Sigmoid colon (tissue), 7 donors: ENCODE results near the gene MAPK8IP3. TPM values are rescaled to one million over a fixed set of nuclear protein-coding genes. Genes with fewer than 3 reads are reported as not detected.

Experiments
- DNase-seq: peaks from one replicate; pipeline ENCODE4 v3.0.0-alpha.2; 2019
- H3K27ac ChIP-seq, 4 donors: fragments of 200-600 bp; sonication (generic); one replicate each; pipeline ENCODE4 v1.5.1; 2016 to 2019; ENCODE audit warnings: mild to moderate bottlenecking in 1 of 4
- H3K27me3 ChIP-seq, 3 donors: fragments of 200-600 bp; sonication (generic); one replicate each; pipeline ENCODE4 v1.5.1; 2019; ENCODE audit warnings: mild to moderate bottlenecking in 1 of 3
- H3K36me3 ChIP-seq, 4 donors: fragments of 200-600 bp; sonication (generic); one replicate each; pipeline ENCODE4 v1.5.1; 2016 to 2019
- H3K4me1 ChIP-seq, 4 donors: fragments of 200-600 bp; sonication (generic); one replicate each; pipeline ENCODE4 v1.5.1; 2017 to 2019
- H3K4me3 ChIP-seq, 4 donors: fragments of 200-600 bp; sonication (generic); one replicate each; pipeline ENCODE4 v1.5.1; 2017 to 2019; ENCODE audit warnings: mild to moderate bottlenecking in 2 of 4, moderate library complexity in 1 of 4
- H3K9me3 ChIP-seq, 4 donors: fragments of 200-600 bp in 3 of 4; sonication (generic) in 3 of 4; one replicate each; pipeline versions ENCODE4 v1.5.1 to v1.6.1; 2013 to 2019
- CTCF ChIP-seq, 4 experiments: fragments of 450-650 bp in 3 of 4; fragments of 200-600 bp in 1 of 4; IDR thresholded peaks; one replicate each; pipeline ENCODE4 v1.5.1; 2016 to 2019; ENCODE audit warnings: antibody characterized with exemption in 4 of 4, mild to moderate bottlenecking in 3 of 4, moderate library complexity in 2 of 4
- EP300 ChIP-seq, 4 donors: sonication (generic); formaldehyde crosslinking; IDR thresholded peaks; one replicate each; pipeline ENCODE4 v1.6.1; 2017; ENCODE audit warnings: antibody characterized with exemption in 4 of 4
- POLR2A ChIP-seq, 2 donors: fragments of 450-650 bp; IDR thresholded peaks; one replicate each; pipeline ENCODE4 v1.6.1; 2016; ENCODE audit warnings: antibody characterized with exemption in 2 of 2, mild to moderate bottlenecking in 2 of 2, moderate library complexity in 2 of 2
- POLR2AphosphoS5 ChIP-seq, 4 donors: sonication (generic); formaldehyde crosslinking; IDR thresholded peaks; one replicate each; pipeline ENCODE4 v1.6.1; 2017; ENCODE audit warnings: antibody characterized with exemption in 4 of 4
- WGBS, 2 donors: extraction: QIAGEN DNeasy Blood & Tissue Kit; methylation state at CpG; one replicate each; pipeline ENCODE4 v1.1.7; 2013; 5-methylcytosine and 5-hydroxymethylcytosine counted together
- intact Hi-C: fragments of 100-400 bp; cut with DNase I; formaldehyde crosslinking; loops from one replicate; pipeline ENCODE4 v1.15.1; 2023
- polyA plus RNA-seq, 3 donors: library from polyadenylated mRNA; stranded (reverse); fragments of 200-250 nt; gene quantifications; one replicate each; pipeline ENCODE4 v1.2.3, GENCODE V29; 2013
- total RNA-seq, 4 donors: library from RNA; depleted of rRNA; stranded (reverse); fragments of >200 nt; gene quantifications; one replicate each; pipeline ENCODE4 v1.1.0, GENCODE V29; 2016
- donor health status: healthy with polysubstance abuse.
- donor health status: Bipolar disorder and iron deficiency.
- donor health status: healthy.

Gene MAPK8IP3
- total and polyA plus RNA-seq, 7 donors, result 3.6 to 80.9 (median 22.4) TPM

- Histone ChIP-seq H3K4me1 (no peaks in the 10 kb centered on the region), H3K9me3 (no peaks in the 10 kb centered on the region), H3K27me3 (no peaks in the 10 kb centered on the region), H3K36me3 (peaks cover 40 to 88% (median 47%) of the 10 kb centered on the region in 4 donors), H3K4me3 (no peak overlapping the region), H3K27ac (no peak overlapping the region)
- 90 to 93% methylated on average over 25 of the region's 25 CpGs for WGBS, 2 donors
- DNase-seq, result no peak
- intact Hi-C loops, result no loop called here
- TF ChIP-seq POLR2AphosphoS5 (IDR thresholded peaks at IDR 0.05) (no peak), CTCF (IDR thresholded peaks at IDR 0.05) (no peak), EP300 (IDR thresholded peaks at IDR 0.05) (no peak), POLR2A (IDR thresholded peaks at IDR 0.05) (no peak)
These were observed 39.3 kb downstream of the MAPK8IP3 start for GRCh38 chr16:1745181-1745899.

GRCh38 chr16:1745900-1746692 is 40.1 kb downstream of the MAPK8IP3 start:
- H3K4me1 ChIP-seq, result no peaks in the 10 kb centered on the region
- peaks cover 40 to 88% (median 53%) of the 10 kb centered on the region in 4 donors for H3K36me3 ChIP-seq
- no peak for DNase-seq
- H3K27ac ChIP-seq, result no peak overlapping the region
- no peak overlapping the region for H3K4me3 ChIP-seq
- no peaks in the 10 kb centered on the region for H3K9me3 ChIP-seq
- no peaks in the 10 kb centered on the region for H3K27me3 ChIP-seq
- intact Hi-C loops, result no loop called here
- WGBS, 2 donors, result 95 to 97% methylated on average over 29 of the region's 29 CpGs
- no peak for TF ChIP-seq POLR2A (IDR thresholded peaks at IDR 0.05)
- no peak for TF ChIP-seq POLR2AphosphoS5 (IDR thresholded peaks at IDR 0.05)
- TF ChIP-seq CTCF (IDR thresholded peaks at IDR 0.05), result no peak
- TF ChIP-seq EP300 (IDR thresholded peaks at IDR 0.05), result no peak

GRCh38 chr16:1746693-1747195 is 40.7 kb downstream of the MAPK8IP3 start:
- intact Hi-C loops, result no loop called here

GRCh38 chr16:1747934-1748333 is 41.9 kb downstream of the MAPK8IP3 start:
- Histone ChIP-seq H3K4me1 (no peaks in the 10 kb centered on the region), H3K4me3 (no peak overlapping the region), H3K36me3 (peaks cover 52 to 99% (median 67%) of the 10 kb centered on the region in 4 donors), H3K9me3 (no peaks in the 10 kb centered on the region), H3K27ac (no peak overlapping the region), H3K27me3 (no peaks in the 10 kb centered on the region)
- TF ChIP-seq POLR2A (IDR thresholded peaks at IDR 0.05) (no peak), CTCF (IDR thresholded peaks at IDR 0.05) (no peak), POLR2AphosphoS5 (IDR thresholded peaks at IDR 0.05) (no peak), EP300 (IDR thresholded peaks at IDR 0.05) (no peak)
- DNase-seq, result no peak
- intact Hi-C loops, result no loop called here
- 91 to 93% methylated on average over 11 of the region's 11 CpGs for WGBS, 2 donors

More at GRCh38 chr16:1746693-1747195, 40.7 kb downstream of the MAPK8IP3 start:
- Histone ChIP-seq H3K4me1 (no peaks in the 10 kb centered on the region), H3K4me3 (no peak overlapping the region), H3K27ac (no peak overlapping the region), H3K36me3 (peaks cover 42 to 88% (median 59%) of the 10 kb centered on the region in 4 donors), H3K27me3 (no peaks in the 10 kb centered on the region), H3K9me3 (no peaks in the 10 kb centered on the region)
- 92 to 95% methylated on average over 31 of the region's 31 CpGs for WGBS, 2 donors
- DNase-seq, result no peak
- TF ChIP-seq EP300 (IDR thresholded peaks at IDR 0.05) (no peak), POLR2AphosphoS5 (IDR thresholded peaks at IDR 0.05) (no peak), POLR2A (IDR thresholded peaks at IDR 0.05) (no peak), CTCF (IDR thresholded peaks at IDR 0.05) (no peak)
